ENCODE measurements around the gene SLC12A1. TPM values are rescaled to one million over a fixed set of nuclear protein-coding genes. Genes with fewer than 3 reads are reported as not detected.

Gene SLC12A1
- total RNA-seq, 1 experiment from 2014 or later, result 0.15 TPM

DNA sequence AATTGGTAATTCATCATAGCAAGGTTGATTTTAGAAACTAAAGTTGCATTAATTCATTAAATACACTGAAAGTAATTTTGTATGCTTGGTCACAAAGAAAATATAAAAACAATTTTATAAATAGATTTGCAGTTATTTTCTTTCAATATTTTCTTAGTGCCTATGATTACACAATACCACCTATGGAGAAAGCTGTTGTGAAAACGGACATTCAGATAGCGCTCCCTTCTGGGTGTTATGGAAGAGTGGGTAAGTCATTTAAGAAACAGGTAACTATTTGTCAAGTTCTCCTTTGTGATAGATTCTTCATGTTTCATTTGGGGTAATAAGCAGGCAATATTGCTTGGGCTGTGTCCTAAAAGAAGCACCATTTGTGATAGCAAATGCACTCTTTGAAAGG, 128.2 kb downstream of the SLC12A1 start (continued):
- no peak for TF ChIP-seq FOXP4 (CRISPR knock-in tag; IDR thresholded peaks at IDR 0.05)
- TF ChIP-seq CBFB (CRISPR knock-in tag; IDR thresholded peaks at IDR 0.05; ENCODE audit: low read depth), result no peak
- TF ChIP-seq ATF2 (CRISPR knock-in tag; IDR thresholded peaks at IDR 0.05; ENCODE audit: borderline replicate concordance, low read depth), result no peak
- no peak for TF ChIP-seq GTF2I (CRISPR knock-in tag; conservative IDR thresholded peaks at IDR 0.05)
- no peak for TF ChIP-seq CDX4 (CRISPR knock-in tag; IDR thresholded peaks at IDR 0.05; ENCODE audit: borderline replicate concordance)

DNA sequence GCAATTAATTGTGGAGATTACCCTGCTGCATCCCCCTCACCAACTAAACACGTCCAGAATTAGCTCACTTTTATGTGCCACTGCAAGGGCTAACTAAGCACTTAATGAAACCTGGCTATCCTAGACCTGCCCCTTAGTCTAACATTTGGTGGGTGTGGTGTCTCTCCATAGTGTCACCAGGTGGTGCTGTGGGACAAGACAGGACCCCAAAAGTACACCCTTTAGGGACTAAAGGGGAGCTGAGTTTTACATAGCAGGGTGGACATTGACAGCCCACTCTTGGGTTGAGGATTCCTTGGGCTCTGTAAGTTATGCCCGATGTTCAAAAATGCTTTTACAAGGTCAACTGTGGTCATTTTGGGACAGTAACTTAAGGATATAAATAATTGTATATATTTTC, 130.8 kb downstream of the SLC12A1 start:
- Mint-ChIP-seq H3K27me3 (ENCODE audit: low read depth) (no peaks in the 10 kb centered on the region), H3K4me3 (no peak overlapping the region), H3K4me1 (peaks cover 35% of the 10 kb centered on the region), H3K27ac (no peak overlapping the region), H3K36me3 (peaks cover 55% of the 10 kb centered on the region), H3K9me3 (no peaks in the 10 kb centered on the region)
- TF ChIP-seq FOXP4 (CRISPR knock-in tag; IDR thresholded peaks at IDR 0.05), result no peak
- TF ChIP-seq, protein P1, sequence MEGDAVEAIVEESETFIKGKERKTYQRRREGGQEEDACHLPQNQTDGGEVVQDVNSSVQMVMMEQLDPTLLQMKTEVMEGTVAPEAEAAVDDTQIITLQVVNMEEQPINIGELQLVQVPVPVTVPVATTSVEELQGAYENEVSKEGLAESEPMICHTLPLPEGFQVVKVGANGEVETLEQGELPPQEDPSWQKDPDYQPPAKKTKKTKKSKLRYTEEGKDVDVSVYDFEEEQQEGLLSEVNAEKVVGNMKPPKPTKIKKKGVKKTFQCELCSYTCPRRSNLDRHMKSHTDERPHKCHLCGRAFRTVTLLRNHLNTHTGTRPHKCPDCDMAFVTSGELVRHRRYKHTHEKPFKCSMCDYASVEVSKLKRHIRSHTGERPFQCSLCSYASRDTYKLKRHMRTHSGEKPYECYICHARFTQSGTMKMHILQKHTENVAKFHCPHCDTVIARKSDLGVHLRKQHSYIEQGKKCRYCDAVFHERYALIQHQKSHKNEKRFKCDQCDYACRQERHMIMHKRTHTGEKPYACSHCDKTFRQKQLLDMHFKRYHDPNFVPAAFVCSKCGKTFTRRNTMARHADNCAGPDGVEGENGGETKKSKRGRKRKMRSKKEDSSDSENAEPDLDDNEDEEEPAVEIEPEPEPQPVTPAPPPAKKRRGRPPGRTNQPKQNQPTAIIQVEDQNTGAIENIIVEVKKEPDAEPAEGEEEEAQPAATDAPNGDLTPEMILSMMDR (IDR thresholded peaks at IDR 0.05), result peak; percentile 28
- CTCF ChIA-PET, result interaction anchor here (0.5 to 3.3 kb wide), 31 partner anchors 11 to 461 kb away, joined by 3 to 38 read pairs (median 4); partner anchors contain the start of genes FBN1, MYEF2 and SLC24A5
- ATAC-seq (peak; percentile 81), DNase-seq (ENCODE audit: low spot score) (peak; percentile 40)
- POLR2A ChIA-PET, result no interaction called here

- Mint-ChIP-seq H3K27ac (no peak overlapping the region), H3K27me3 (ENCODE audit: low read depth) (no peaks in the 10 kb centered on the region), H3K9me3 (no peaks in the 10 kb centered on the region), H3K36me3 (peaks cover 59% of the 10 kb centered on the region), H3K4me1 (peaks cover 32% of the 10 kb centered on the region), H3K4me3 (no peak overlapping the region)
- CTCF ChIA-PET, result interaction anchor here (0.5 to 3.3 kb wide), 25 partner anchors 11 to 461 kb away, joined by 3 to 38 read pairs (median 4); partner anchors contain the start of genes FBN1, MYEF2 and SLC24A5
- DNase-seq (ENCODE audit: low spot score), result no peak
- no peak for ATAC-seq
- POLR2A ChIA-PET, result no interaction called here
- TF ChIP-seq FOXP1 (CRISPR knock-in tag; IDR thresholded peaks at IDR 0.05; ENCODE audit: borderline replicate concordance) (no peak), CREM (CRISPR knock-in tag; IDR thresholded peaks at IDR 0.05) (no peak), EMX1 (CRISPR knock-in tag; IDR thresholded peaks at IDR 0.05) (no peak), USF1 (CRISPR knock-in tag; IDR thresholded peaks at IDR 0.05) (no peak), AFF4 (CRISPR knock-in tag; IDR thresholded peaks at IDR 0.05; ENCODE audit: borderline replicate concordance) (no peak), TEAD4 (CRISPR knock-in tag; IDR thresholded peaks at IDR 0.05) (no peak)
- TF ChIP-seq, protein P2, sequence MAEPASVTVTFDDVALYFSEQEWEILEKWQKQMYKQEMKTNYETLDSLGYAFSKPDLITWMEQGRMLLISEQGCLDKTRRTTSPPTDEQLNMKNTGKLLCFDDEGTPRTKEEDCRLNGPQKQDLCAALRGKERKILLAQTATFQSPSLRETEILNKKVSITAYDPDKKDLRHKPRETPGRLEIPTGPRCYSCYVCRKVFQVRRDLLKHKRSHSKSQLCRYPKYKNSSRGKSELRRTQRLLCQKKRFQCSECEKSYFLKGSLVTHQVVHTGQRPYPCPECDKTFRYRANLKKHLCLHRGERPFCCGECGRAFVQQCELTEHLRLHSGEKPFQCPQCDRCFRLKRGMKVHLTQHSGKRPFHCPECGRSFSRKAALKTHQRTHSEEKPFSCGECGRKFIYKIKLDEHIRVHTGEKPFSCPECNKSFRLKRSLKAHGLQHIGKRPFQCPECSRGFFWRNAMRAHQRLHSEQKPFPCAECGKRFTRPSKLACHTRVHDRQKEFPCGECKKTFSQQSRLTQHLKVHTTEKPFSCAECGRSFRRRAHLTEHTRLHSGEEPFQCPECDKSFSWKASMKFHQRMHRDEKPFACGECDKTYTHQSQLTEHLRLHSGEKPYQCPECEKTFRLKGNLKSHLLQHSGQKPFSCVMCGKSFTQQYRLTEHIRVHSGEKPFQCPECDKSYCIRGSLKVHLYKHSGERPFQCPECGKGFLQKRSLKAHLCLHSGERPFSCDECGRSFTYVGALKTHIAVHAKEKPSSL (CRISPR knock-in tag; conservative IDR thresholded peaks at IDR 0.05), result no peak
- TF ChIP-seq, protein P3, sequence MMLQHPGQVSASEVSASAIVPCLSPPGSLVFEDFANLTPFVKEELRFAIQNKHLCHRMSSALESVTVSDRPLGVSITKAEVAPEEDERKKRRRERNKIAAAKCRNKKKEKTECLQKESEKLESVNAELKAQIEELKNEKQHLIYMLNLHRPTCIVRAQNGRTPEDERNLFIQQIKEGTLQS (CRISPR knock-in tag; conservative IDR thresholded peaks at IDR 0.05), result no peak
Measured at GRCh38 chr15:48337607-48338006, 131.5 kb downstream of the SLC12A1 start.

All from WTC11 (cell line).